RCC 7860 (cell line): ENCODE data around the gene DDX17.
"Not testable (repeated sequence)": the region's sequence is repeated elsewhere in the genome, so short reads cannot be mapped to it uniquely, and the experiment has no call there.

Experiments used
- DNase-seq: peaks from one replicate; pipeline ENCODE4 v3.0.0-alpha.2; 2015; ENCODE audit warnings: low spot score
- FAIRE-seq: peaks from 2 replicates; lab custom pipeline; 2012; peaks lifted over from hg19 to GRCh38; lab: Jason Lieb, UNC

Gene DDX17

DNA sequence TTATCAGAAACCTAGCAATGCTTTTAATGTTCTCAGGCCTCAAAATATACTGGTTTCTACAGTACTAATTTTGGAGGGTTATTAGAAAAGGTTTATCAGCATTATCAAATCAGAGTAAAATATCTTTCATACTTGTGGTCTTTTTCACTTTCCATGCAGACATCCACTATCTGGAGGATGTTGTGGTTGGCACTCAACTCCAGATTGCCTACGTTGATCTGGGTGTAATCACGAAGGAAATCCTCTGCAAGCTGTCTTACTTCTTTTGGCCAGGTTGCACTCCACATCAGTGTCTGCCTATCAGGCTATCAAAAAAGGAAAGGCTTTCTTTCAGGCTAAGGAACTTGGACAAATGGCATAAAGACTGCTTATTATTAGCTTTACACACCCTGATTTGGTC lies 11.6 kb downstream of the DDX17 start:
- no peak for FAIRE-seq
- no peak for DNase-seq

DNA sequence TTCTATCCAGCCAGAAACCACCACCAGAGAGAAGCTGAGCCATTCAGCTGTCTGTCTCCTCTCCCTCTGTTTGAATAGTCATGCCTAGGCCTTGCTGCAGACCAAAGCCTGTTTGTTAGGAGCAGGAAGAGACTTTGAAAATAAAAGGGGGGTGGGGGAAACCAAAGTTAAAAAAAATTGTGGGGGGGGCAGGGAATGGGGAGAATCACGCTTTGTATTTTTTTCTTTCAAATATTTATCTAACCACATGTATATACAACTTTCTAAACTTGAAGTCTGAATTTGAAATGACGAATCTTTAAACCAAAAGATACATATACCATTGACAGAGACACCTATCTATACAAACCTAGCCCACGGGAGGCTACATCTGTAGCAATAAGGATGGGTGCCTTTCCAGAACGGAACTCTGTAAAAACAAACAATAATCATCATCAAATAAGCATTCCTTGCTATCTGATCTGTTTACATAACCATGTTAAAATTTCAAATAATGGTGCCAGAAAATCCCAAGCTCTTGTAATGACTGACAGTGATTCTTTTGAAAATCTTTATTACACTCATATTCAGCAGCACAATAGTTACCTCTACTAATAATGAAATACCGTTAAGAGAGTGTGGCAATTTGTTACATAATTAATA lies 14.3 kb downstream of the DDX17 start:
- FAIRE-seq, result no peak
- no peak for DNase-seq

DNA sequence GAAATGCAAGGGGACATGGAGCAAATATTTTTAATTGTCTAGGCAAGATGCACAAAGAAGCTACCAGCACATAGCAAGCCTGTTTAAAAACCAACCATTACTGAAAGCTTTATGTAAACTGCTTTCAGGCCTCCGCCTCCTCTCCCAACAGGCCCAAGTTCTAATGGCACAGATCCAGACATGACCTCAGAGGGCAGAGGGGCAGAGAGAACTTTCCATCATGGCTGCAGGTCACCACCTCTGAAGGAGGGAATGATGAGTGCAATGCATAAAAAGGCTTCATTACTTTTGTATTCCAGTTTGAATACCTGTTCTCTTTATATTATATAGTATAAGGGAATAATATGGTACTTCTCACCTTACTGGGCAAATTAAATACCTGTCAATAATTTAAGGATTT lies 15.2 kb downstream of the DDX17 start:
- FAIRE-seq, result no peak

DNA sequence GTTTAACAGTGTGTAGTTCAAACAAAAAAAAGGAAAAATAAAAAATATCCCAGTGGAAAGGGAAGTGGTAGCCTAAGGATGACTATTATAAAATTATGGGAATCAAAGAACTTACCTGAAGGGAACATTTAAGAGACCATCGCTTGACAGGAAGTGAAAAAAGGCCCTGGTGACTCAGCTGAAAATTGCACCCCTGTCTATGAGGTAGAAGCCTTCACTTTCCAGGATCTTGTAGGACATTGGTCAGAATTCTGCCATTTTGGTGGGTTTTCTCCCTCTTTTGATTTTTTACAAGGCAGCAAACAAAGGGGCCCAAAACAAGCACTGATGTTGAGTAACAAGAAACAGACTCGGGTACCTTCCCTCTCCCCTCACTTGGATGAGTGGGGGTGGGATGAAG lies 15.6 kb downstream of the DDX17 start:
- no peak for DNase-seq
- no peak for FAIRE-seq

More for the DNA sequence above, 15.2 kb downstream of the DDX17 start:
- DNase-seq, result no peak

DNA sequence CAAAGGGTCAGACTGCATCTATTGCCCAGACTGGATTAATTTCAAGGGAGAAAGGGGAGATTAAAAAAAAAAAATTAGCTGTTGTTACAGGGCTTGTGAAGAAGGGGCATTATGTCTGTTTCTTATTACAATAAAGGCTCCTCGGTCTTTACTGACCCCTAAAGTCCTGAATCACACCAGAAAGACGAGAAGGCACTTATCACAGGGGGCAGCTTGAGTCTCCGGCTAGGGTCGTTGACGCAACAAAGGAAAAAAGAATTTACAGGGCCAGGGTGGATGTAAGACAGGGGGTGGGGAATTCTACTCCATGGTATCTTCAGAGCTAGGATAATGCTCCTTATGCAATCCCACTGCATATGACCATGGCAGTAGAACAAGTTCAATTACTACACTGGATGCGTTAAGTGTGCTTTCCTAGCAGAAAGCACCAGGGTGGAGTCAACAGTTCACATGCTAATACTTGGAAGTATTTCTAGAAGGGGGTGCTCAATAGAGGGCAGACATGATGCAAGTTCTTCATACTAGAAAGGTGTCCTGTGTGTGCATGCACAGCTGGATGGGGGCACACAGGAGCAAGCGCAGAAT lies 16.5 kb downstream of the DDX17 start:
- no peak for DNase-seq
- no peak for FAIRE-seq

DNA sequence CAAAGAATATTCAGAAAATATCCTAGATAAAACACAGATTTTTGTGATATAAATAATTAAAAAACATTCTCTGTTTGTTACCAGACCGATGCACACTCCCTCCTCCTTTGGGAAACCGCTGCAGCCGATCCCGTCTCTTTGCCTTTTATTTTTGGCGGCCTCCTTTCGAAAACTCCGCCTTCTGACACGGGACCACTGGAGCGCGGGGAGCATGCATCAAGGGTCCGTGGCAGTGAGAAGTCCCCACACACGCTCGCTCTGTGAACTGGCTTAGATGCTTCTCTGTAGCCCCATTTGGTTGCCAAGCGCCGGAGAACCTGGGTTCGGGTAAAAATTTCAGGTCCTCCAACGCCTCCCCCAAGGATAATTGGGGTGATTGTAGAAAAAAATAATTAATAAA lies 17.0 kb downstream of the DDX17 start:
- no peak for FAIRE-seq
- no peak for DNase-seq

DNA sequence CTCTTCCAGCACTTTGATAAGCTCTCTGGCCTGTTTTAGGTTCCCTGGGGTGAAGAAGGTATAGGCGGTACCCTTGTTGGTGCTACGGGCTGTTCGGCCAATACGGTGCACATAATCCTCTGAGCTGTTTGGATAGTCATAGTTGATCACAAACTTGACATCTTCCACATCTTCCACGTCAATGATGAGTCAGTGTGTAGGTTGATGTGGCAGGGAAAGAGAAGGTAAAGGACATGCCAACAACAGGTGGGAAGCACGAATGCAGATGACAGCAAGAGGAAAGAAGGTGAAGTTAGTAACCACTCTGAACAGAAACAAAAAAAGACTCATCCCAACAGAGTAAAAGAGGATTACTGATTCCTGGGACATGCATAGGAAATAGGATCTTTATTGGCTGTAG lies 18.2 kb downstream of the DDX17 start:
- DNase-seq (no peak), FAIRE-seq (no peak)

DNA sequence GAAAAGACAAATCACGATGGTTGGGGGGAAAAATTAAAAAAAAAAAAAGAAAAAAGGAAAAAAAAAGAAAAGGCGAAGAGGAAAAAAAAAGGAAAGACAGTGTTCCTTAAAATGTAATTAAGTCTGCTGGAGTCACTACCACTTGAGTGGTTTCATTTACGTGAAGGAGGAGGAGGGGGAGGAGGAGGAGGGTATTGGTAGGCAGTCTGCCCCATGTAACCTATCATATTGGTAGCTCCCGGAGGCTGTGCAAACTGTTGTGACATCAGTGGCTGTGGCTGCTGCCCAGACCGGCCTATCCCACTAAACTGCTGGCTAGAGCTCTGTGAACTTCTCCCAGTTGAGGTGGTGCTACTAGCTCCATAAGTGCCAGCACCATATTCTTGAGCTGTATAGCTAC lies 20.3 kb downstream of the DDX17 start:
- DNase-seq (no peak), FAIRE-seq (no peak)

DNA sequence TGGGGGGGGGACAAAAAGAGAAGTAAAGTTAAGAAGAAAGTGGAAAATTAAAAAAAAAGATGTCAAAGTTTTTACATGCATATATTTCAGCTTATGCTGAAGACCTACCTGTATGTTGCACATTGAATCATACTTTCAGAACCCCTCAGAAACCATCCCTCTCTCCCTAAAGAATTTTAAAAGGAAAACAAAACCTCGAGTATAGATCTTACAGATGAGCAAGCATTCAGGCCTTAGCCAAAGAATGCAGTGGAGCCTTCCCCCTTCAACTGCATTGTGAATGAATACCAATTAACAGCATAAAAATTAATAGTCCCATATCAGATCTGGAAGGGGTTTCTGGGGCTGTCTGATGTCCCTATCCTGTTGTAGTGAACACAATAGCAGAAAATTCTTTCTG lies 21.9 kb downstream of the DDX17 start:
- DNase-seq (no peak), FAIRE-seq (no peak)

DNA sequence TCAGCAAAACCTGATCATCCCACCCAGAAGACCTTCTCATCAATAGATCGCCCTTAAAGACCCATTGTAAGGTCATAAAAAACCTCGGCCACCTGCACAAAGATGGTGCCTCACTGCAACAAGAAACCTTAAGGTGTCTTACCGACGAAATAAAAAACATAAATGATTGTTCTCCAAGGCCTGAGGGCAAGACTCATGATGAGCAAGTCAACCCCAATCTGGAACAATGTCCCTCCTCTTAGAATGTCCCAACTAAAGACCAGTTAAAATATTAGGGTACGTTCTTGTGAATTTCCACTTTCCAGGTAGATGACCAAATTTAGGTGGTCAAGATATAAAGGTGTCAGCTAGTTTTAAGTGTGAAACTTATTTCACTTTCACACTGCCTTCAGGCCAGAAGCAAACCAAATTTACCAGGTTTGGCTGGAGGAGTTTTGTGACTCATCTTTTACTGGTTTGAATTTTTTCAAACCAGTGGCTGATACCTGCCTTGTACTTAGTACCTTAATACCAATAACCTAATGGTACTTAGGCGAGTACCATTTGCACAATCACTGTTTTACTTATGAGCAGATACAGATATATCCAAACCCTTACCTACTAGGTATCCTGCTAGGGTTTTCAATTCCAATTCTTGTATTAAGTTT lies 23.3 kb downstream of the DDX17 start:
- FAIRE-seq, result no peak

DNA sequence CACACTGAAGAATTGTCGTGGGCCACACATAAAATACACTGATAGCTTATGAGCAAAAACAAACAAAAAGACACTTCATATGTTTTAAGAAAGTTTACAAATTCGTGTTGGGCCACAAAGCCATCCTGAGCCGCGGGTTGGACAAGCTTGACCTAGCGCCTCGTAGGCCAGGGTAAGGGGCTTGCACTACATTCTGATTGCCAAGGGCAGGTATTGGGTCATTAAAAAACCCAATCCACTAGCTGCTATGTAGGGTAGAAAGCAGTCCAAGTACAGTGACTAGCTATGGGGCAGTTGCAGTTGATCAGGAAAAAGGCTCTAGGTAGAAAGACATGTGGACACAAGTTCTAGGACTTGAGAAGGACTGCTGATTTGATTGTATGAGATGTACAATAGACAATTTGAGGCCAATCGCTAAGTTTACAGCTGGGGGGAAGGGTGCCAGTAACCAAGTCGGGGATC lies 24.2 kb downstream of the DDX17 start:
- no peak for DNase-seq
- FAIRE-seq, result no peak

More for the DNA sequence above, 23.3 kb downstream of the DDX17 start:
- no peak for DNase-seq

DNA sequence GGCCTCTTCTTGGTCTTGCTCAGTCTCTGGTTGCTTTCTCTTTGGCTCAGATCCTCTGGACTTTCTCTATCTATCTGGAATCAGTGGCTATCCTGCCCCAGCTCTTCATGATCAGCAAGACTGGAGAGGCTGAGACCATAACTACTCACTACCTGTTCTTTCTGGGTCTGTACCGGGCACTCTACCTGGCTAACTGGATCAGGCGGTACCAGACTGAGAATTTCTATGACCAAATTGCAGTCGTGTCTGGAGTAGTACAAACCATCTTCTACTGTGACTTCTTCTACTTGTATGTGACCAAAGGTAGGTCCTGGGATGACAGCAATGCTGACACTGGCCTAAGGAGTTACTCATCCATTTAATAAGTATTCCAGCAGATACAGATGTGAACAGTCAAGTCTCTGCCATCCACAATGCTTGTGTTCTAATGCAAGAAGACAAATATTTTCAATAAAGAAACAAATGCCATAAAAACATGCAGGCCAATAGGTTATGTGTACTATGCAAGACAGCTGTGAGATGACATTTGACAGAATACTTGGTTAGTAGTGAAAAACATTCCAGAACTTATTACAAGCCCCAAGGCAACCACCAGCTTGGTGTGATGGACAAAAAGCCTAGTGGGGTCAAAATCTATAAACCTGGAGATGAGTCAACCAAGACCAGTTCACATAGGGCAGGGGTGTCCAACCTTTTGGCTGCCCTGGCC lies 24.8 kb downstream of the DDX17 start:
- no peak for DNase-seq
- no peak for FAIRE-seq

DNA sequence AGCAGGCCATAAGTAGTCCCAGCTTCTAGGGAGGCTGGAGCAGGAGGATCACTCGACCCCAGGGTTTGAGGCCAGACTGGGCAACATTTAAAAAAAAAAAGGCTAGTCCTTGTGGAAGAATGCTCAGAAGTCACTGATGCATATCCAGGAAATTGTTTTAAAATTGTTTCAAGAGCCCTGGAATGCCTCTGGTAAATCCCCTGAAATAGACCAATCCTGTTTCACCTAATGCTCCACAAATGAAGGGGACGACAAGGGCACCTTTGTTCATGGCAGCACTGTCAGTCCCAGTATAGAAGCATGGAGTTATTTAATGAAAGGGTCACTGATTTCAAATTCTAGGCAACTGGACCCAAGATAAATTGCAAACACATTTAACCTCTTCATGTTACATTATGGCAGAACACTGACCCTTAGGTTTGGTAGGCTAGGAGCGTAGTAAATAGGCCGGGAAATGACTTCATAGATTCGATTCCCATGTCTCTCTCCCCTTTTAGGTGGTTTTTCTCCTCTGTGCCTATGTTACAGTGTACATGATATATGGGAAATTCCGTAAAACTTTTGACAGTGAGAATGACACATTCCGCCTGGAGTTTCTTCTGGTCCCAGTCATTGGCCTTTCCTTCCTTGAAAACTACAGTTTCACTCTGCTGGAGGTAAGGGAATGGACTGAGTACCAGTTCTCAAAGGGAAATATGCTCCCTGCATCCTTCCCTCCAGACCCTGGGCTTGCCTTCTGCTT lies 26.8 kb downstream of the DDX17 start:
- DNase-seq (peak; percentile 59), FAIRE-seq (peak; percentile 75)

DNA sequence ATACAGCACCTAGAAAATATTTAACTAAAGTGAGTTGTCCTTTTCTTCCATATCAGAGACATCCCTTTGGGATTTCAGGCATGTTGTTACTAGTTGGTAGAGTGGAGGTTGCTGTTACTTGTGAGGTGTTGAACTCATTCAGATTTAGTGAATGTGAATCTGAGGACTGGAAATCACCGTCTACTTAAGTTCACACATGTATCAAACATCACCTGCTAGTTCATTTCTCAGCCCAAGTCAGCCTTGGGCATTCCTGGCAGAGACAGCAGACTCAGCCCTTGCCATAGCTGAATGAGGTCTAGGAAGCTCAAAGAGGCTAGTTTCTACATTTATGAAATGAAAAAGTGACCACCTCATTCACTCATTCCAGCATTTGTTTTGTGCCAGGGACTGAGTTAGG lies 28.5 kb downstream of the DDX17 start:
- no peak for FAIRE-seq
- no peak for DNase-seq

DNA sequence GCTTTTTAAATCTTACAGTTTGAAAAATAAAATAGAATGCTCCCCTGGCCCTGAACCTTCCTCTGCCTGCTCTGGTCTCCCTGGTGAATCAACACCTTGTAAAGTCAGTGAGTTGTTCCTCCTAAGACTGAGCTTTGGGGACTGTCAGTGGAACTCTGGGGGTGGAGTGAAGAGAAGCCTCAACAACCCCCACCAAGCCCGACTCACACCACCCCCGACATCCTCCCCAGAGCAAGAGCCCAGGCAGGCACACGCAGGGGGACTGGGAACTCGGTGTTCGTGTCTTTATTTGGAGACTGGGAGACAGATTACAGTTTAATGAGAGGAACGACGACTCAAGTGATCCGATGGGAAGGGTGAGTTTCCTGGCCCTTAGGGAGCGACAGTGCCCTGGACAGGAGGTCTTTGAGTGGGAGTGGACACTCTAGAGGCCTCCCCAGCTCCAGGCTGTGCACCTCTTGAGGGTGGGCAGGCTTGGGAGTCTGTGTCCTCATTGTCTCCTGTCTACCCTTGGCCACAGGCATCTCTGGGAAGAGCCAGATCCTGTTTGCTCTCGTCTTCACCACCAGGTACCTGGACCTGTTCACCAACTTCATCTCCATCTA lies 32.0 kb downstream of the DDX17 start:
- FAIRE-seq, result no peak

DNA sequence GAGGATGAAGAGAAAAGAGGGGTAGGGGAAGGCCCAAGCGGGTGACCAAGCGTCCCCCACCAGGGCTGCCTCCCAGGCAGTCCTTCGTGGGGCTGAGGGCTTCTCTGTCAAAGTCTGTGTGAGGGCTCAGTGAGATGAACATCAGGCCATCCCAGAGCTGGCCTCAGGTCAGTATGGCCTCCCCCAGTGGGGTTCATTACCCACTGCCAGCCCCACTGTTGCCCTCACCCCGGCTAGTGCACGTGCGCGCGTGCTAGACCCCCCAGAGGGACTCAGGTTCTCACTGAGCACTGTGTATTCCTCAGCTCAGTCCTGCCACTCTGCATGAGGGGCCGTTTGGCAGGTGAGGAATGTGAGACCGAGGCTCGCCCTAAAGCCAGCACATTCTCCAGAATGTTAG lies 34.9 kb downstream of the DDX17 start:
- no peak for FAIRE-seq
- DNase-seq, result no peak

More for the DNA sequence above, 32.0 kb downstream of the DDX17 start:
- no peak for DNase-seq

DNA sequence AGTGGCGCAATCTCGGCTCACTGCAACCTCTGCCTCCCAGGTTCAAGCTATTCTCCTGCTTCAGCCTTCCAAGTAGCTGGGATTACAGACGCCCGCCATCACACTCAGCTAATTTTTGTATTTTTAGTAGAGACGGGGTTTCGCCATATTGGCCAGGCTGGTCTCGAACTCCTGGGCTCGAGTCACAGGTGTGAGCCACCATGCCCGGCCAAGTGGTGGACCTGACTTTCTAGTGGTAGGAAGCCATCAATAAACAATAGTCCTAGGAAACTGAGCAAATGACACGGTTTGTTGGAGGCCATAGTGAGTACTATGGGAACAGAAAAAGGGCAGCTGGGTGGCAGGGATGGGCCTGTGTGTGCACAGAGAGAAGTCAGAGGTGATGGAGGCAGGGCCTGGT lies 35.9 kb downstream of the DDX17 start:
- not testable (repeated sequence) for DNase-seq, FAIRE-seq

DNA sequence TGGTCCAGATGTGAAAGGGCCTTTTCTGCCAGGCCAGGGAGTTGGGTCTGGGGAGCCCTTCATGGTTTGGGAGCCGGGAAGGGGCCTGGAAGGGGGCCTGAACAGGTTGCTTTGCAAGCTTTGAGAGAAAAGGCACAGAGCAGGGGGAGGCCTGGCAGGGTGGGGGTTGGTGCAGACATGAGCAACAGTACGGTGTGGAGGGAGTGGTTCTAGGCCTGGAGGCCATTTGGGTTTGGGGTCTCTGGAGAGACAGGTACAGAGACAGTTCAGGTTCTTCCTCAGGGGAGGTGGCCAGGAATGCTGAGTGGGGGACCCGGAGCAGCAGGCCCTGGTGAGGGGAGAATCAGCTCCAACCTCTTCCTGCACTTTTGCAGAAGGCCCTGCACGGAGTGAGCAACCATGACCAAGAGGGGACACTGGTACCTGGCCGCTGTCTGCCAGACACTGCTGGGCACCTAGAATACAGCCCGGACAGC lies 36.8 kb downstream of the DDX17 start:
- DNase-seq (no peak), FAIRE-seq (no peak)

DNA sequence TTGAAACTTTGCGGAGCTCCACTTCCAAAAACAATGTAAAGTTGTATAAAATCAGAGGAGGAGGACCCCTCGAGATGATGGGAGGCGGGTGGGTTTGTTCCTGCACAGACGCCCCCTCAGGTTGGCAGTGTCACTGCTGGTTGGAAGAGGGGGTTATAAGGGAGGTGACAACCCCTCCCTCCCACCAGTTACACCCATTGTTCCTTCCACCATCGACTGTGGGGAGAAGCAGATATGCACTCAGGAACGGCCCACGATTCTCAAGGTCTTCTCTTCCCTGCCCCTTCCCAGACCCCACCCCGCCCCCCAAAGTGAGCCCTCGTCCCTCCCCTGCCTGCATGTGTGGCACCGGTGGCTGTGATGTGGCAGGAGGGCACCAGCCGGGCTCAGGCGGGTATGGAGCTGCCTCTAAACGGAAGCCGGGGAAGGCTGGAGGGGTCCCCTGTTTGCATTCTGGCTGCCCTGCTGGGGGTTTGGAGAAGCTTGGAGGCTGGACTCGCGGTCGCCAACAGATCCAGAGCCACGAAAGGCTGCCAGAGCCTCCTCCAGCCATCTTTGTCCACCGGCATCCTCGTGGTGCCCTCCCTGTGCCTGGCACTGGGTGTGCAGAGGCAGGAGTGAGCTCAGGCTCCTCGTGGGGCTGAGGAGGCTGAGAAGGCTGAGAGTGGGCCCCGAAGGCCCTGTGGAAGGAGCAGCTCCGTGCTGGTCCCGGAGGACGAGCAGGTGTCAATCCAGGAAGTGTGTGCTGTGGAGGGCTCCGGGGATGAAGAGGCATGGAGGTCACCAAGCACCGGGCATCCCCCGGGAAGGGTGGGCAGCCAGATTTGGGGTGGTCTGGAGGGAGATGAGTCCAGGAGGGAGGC lies 37.4 kb downstream of the DDX17 start:
- FAIRE-seq, result no peak
- DNase-seq, result no peak
